CD4-positive, CD25-positive, alpha-beta regulatory T cell (primary cell): ENCODE results near the gene SLC12A7. TPM values are rescaled to one million over a fixed set of nuclear protein-coding genes. Genes with fewer than 3 reads are reported as not detected.

ENCODE experiments used
- ATAC-seq, 2 donors: fragments of 150-1000 bp; cut with Tn5 transposase; one replicate each; pipeline ENCODE4 v1.10.0; 2021; ENCODE audit warnings: low read depth in 2 of 2, moderate number of reproducible peaks in 2 of 2, moderate library complexity in 1 of 2
- DNase-seq, 3 donors: peaks; one replicate each; pipeline versions ENCODE4 v3.0.0 to v3.0.0-alpha.2; 2012 to 2022; ENCODE audit warnings: mixed read lengths in 1 of 3
- H3K27ac ChIP-seq: one replicate; pipeline ENCODE4 v1.7.0; 2013; ENCODE audit warnings: mild to moderate bottlenecking, low read length; ENCODE audit not compliant: insufficient read depth, poor library complexity, severe bottlenecking
- H3K27me3 ChIP-seq: one replicate; pipeline ENCODE4 v1.7.0; 2013; ENCODE audit warnings: low read length; ENCODE audit not compliant: control insufficient read depth, insufficient read depth
- H3K36me3 ChIP-seq: one replicate; pipeline ENCODE4 v1.7.0; 2013; ENCODE audit warnings: mild to moderate bottlenecking, low read length, moderate library complexity; ENCODE audit not compliant: control insufficient read depth, insufficient read depth
- H3K4me1 ChIP-seq: 2 replicates; pipeline ENCODE4 v1.7.0; 2013; ENCODE audit warnings: mild to moderate bottlenecking, low read length; ENCODE audit not compliant: insufficient read depth, control insufficient read depth, poor library complexity, severe bottlenecking
- H3K4me3 ChIP-seq: one replicate; pipeline ENCODE4 v1.7.0; 2013; ENCODE audit warnings: low read depth, mild to moderate bottlenecking, low read length, moderate library complexity
- H3K9me3 ChIP-seq, 2 experiments: 1 replicate in 1 of 2; 2 replicates in 1 of 2; pipeline ENCODE4 v1.7.0; 2013; ENCODE audit warnings: low read length in 2 of 2, mild to moderate bottlenecking in 1 of 2, moderate library complexity in 1 of 2; ENCODE audit not compliant: control insufficient read depth in 2 of 2
- H3K27ac Mint-ChIP-seq, 3 donors: one replicate each; pipeline ENCODE4 v1.8.0; 2020 to 2022; ENCODE audit warnings: mild to moderate bottlenecking in 3 of 3, mixed read lengths in 3 of 3, moderate library complexity in 2 of 3
- H3K27me3 Mint-ChIP-seq: one replicate; pipeline ENCODE4 v1.8.0; 2022; ENCODE audit warnings: mild to moderate bottlenecking, mixed read lengths
- H3K36me3 Mint-ChIP-seq: one replicate; pipeline ENCODE4 v1.8.0; 2020; ENCODE audit warnings: mixed read lengths
- H3K4me1 Mint-ChIP-seq, 4 donors: one replicate each; pipeline ENCODE4 v1.8.0; 2020 to 2022; ENCODE audit warnings: mixed read lengths in 4 of 4, mild to moderate bottlenecking in 1 of 4
- H3K4me3 Mint-ChIP-seq, 4 donors: one replicate each; pipeline ENCODE4 v1.8.0; 2020 to 2022; ENCODE audit warnings: mild to moderate bottlenecking in 4 of 4, mixed read lengths in 4 of 4, moderate library complexity in 3 of 4
- H3K9me3 Mint-ChIP-seq, 7 donors: one replicate each; pipeline ENCODE4 v1.8.0; 2020 to 2022; ENCODE audit warnings: mixed read lengths in 7 of 7, mild to moderate bottlenecking in 3 of 7, moderate library complexity in 2 of 7
- polyA plus RNA-seq, 4 donors: library from polyadenylated mRNA; unstranded; fragments of 300-500 nt; fragmentation: Illumina TruSeq; gene quantifications; one replicate each; pipeline ENCODE4 v1.2.3, GENCODE V29; 2021
- total RNA-seq: library from RNA; stranded (reverse); gene quantifications from one replicate; pipeline ENCODE4 v1.2.3, GENCODE V29; 2022

SLC12A7 gene
- total and polyA plus RNA-seq, 5 donors from 2014 or later: 2.2 to 16.0 (median 7.0) TPM

GRCh38 chr5:1053391-1054017, 58.4 kb downstream of the SLC12A7 start:
- Mint-ChIP-seq H3K27me3 (no peaks in the 10 kb centered on the region), H3K36me3 (peaks cover 16% of the 10 kb centered on the region), H3K4me3 (no peak overlapping the region), H3K4me1 (no peaks in the 10 kb centered on the region), H3K27ac (no peak overlapping the region), H3K9me3 (peaks cover 0 to 2% (median 0%) of the 10 kb centered on the region in 7 donors)
- H3K4me1 ChIP-seq: no peaks in the 10 kb centered on the region
- no peak overlapping the region for H3K4me3 ChIP-seq
- no peaks in the 10 kb centered on the region for H3K9me3 ChIP-seq
- DNase-seq (no peak), ATAC-seq (no peak)
- H3K36me3 ChIP-seq: peaks cover 26% of the 10 kb centered on the region
- no peak overlapping the region for H3K27ac ChIP-seq
- H3K27me3 ChIP-seq: no peaks in the 10 kb centered on the region

- H3K4me3 Mint-ChIP-seq: no peak overlapping the region
- H3K27me3 ChIP-seq: no peaks in the 10 kb centered on the region
- H3K36me3 Mint-ChIP-seq: peaks cover 16% of the 10 kb centered on the region
- peaks cover 0 to 4% (median 0%) of the 10 kb centered on the region in 4 donors for H3K4me1 Mint-ChIP-seq
- no peaks in the 10 kb centered on the region for H3K9me3 ChIP-seq
- H3K4me1 ChIP-seq: no peaks in the 10 kb centered on the region
- H3K9me3 Mint-ChIP-seq: peaks cover 0 to 3% (median 0%) of the 10 kb centered on the region in 7 donors
- no peak overlapping the region for H3K27ac Mint-ChIP-seq
- H3K36me3 ChIP-seq: peaks cover 26% of the 10 kb centered on the region
- no peak overlapping the region for H3K4me3 ChIP-seq
- no peaks in the 10 kb centered on the region for H3K27me3 Mint-ChIP-seq
- ATAC-seq: no peak
- H3K27ac ChIP-seq: no peak overlapping the region
- no peak for DNase-seq
Measured at GRCh38 chr5:1052641-1053390, 59.0 kb downstream of the SLC12A7 start.

- DNase-seq: no peak
- ATAC-seq: no peak
- Mint-ChIP-seq H3K27me3 (no peaks in the 10 kb centered on the region), H3K4me1 (peaks cover 0 to 4% (median 0%) of the 10 kb centered on the region in 4 donors), H3K9me3 (peaks cover 0 to 3% (median 0%) of the 10 kb centered on the region in 7 donors), H3K27ac (no peak overlapping the region), H3K36me3 (peaks cover 16% of the 10 kb centered on the region), H3K4me3 (no peak overlapping the region)
- H3K4me1 ChIP-seq: no peaks in the 10 kb centered on the region
- no peak overlapping the region for H3K4me3 ChIP-seq
- no peaks in the 10 kb centered on the region for H3K27me3 ChIP-seq
- H3K27ac ChIP-seq: no peak overlapping the region
- H3K9me3 ChIP-seq: no peaks in the 10 kb centered on the region
- peaks cover 26% of the 10 kb centered on the region for H3K36me3 ChIP-seq
Measured at GRCh38 chr5:1052076-1052475, 59.8 kb downstream of the SLC12A7 start.

- Histone ChIP-seq H3K9me3 (no peaks in the 10 kb centered on the region), H3K4me1 (no peaks in the 10 kb centered on the region), H3K27ac (no peak overlapping the region), H3K27me3 (no peaks in the 10 kb centered on the region), H3K36me3 (peaks cover 24% of the 10 kb centered on the region), H3K4me3 (no peak overlapping the region)
- no peaks in the 10 kb centered on the region for H3K27me3 Mint-ChIP-seq
- H3K36me3 Mint-ChIP-seq: peaks cover 16% of the 10 kb centered on the region
- peaks cover 0 to 9% (median 0%) of the 10 kb centered on the region in 4 donors for H3K4me1 Mint-ChIP-seq
- DNase-seq (no peak), ATAC-seq (no peak)
- no peak overlapping the region for H3K27ac Mint-ChIP-seq
- H3K9me3 Mint-ChIP-seq: peaks cover 0 to 5% (median 2%) of the 10 kb centered on the region in 7 donors
- H3K4me3 Mint-ChIP-seq: no peak overlapping the region
Measured at GRCh38 chr5:1051366-1051720, 60.5 kb downstream of the SLC12A7 start.

GRCh38 chr5:1050423-1051365, 61.2 kb downstream of the SLC12A7 start:
- Mint-ChIP-seq H3K27ac (no peak overlapping the region), H3K36me3 (peaks cover 12% of the 10 kb centered on the region), H3K4me3 (no peak overlapping the region), H3K9me3 (peaks cover 0 to 5% (median 0%) of the 10 kb centered on the region in 7 donors), H3K27me3 (no peaks in the 10 kb centered on the region), H3K4me1 (peaks cover 0 to 12% (median 0%) of the 10 kb centered on the region in 4 donors)
- no peak overlapping the region for H3K27ac ChIP-seq
- no peaks in the 10 kb centered on the region for H3K27me3 ChIP-seq
- H3K4me1 ChIP-seq: no peaks in the 10 kb centered on the region
- H3K36me3 ChIP-seq: peaks cover 23% of the 10 kb centered on the region
- DNase-seq (no peak), ATAC-seq (no peak)
- H3K9me3 ChIP-seq: no peaks in the 10 kb centered on the region
- H3K4me3 ChIP-seq: no peak overlapping the region

- no peaks in the 10 kb centered on the region for H3K27me3 Mint-ChIP-seq
- H3K4me3 Mint-ChIP-seq: no peak overlapping the region
- peaks cover 0 to 8% (median 1%) of the 10 kb centered on the region in 7 donors for H3K9me3 Mint-ChIP-seq
- Histone ChIP-seq H3K27me3 (no peaks in the 10 kb centered on the region), H3K4me3 (no peak overlapping the region), H3K27ac (no peak overlapping the region), H3K9me3 (no peaks in the 10 kb centered on the region), H3K4me1 (no peaks in the 10 kb centered on the region), H3K36me3 (peaks cover 12% of the 10 kb centered on the region)
- peaks cover 3% of the 10 kb centered on the region for H3K36me3 Mint-ChIP-seq
- H3K27ac Mint-ChIP-seq: no peak overlapping the region
- ATAC-seq (no peak), DNase-seq (no peak)
- peaks cover 0 to 16% (median 0%) of the 10 kb centered on the region in 4 donors for H3K4me1 Mint-ChIP-seq
Measured at GRCh38 chr5:1048861-1049838, 62.7 kb downstream of the SLC12A7 start.
